ENCODE data around the gene ZCCHC2.

ZCCHC2 gene

DNA sequence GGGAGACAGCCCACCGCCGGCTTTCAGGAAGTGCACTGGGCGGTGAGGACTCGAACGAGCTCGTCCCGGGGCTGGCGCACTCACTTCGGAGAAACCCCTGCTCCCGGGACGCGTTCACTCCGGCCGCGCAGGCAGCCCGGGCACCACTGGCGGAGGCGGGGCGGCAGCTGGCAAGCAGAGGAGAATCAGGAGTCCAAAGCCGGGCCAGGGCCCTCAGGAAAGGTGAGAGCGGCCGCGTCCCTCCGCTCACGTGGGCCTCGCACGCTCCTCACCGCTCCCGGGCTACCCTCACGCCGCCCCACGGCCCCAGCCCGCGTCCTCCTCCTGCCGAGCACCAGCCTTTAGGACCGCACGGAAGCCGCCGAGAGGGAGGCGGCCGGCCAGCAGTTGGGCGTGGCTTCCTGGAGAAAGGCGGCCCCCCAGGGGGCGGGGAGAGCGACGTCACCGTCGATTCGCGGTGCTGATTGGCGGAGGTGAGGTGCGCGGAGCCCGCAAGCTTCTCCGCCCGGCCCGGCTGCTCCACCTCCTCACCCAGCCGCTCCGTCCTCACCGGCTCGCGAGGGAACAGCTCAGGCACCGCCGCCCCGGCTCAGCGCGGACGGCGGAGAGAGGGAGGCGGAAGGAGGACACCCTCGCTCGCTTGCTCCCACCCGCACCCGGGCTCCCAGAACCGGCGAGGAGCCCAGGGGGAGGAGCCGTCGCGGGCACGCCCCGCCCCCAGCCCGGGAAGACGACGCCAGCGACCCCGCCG, at the start of gene ZCCHC2:
Gene ZCCHC2, plus strand, starts transcription at position 522 of the 751 bp plus-strand sequence. CDS start 400 bp downstream, outside the sequence.
- DNase-seq: peak; percentile 97

DNA sequence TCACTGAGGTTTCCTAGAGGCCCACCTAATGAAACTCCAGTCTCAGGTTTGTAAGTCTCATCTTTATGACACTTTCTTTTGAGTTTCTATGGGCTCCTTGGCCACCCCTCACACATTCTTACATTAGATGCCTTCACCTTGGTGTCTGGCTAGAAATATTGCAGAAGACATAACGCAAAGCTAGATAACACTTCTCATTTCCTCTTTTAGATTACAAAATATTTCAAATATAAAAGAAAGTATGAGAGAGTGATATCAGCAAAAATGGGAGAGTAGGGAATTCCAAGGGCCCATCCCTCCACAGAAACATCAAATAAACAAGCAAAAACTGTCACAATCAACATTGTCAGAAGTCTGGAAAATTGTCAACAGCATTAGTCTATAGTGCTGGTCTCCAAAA, 43.3 kb upstream of the ZCCHC2 start:
- no peak for DNase-seq

DNA sequence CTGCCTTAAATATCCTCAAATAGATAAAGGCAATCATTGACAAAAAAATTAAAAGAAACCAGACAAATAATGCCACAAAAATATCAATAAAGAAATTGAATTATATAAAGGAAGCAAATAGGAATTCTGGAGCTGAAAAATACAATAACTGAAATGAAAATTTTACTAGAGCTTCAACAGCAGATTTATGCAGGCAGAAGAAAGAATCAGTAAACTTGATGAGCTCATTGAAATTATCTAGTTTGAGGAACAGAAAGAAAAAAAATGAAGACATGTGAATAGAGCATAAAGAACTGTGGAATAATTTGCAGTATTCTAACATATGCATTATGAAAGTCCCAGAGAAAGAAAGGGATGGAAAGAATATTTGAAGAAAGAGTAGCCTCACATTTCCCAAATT, 41.9 kb upstream of the ZCCHC2 start:
- no peak for DNase-seq

DNA sequence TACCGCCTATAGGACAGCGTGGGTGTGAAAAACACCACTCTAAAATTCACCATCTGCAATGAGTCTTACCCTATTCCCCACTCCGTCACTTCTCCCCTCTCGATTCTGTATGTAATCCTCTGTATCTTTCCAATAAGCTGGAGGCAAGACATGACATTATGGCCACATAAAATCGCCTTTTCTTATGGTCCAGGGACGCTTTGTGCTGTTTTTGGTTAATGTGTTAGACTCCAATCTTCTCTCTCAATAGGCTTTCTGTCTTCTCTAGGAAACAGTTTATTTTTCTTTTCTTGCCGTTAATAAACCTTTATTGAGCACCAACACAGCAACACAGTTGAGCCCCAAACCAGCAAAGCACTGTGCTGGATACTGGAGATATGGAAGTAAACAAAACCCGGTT, 37.9 kb upstream of the ZCCHC2 start:
- DNase-seq: no peak

DNA sequence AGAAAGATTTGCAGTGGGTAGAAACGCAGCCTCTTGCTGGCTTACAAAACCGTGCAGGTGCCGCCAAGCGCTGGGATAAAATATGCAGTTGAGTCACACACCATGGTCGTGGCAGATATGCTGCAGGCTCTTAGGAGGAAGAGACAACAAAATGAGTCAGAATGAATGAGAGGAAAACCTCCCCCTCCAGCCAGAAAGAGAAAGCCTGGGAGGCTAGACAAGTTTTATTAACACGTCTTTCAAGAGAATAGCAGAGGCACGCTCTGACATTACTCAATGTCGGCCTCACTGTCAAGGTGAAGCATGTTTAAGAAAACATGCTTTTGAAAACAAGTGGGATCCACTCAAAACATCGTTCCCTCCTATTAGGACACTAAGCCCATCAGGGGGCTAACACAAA, 37.1 kb upstream of the ZCCHC2 start:
- DNase-seq: no peak

DNA sequence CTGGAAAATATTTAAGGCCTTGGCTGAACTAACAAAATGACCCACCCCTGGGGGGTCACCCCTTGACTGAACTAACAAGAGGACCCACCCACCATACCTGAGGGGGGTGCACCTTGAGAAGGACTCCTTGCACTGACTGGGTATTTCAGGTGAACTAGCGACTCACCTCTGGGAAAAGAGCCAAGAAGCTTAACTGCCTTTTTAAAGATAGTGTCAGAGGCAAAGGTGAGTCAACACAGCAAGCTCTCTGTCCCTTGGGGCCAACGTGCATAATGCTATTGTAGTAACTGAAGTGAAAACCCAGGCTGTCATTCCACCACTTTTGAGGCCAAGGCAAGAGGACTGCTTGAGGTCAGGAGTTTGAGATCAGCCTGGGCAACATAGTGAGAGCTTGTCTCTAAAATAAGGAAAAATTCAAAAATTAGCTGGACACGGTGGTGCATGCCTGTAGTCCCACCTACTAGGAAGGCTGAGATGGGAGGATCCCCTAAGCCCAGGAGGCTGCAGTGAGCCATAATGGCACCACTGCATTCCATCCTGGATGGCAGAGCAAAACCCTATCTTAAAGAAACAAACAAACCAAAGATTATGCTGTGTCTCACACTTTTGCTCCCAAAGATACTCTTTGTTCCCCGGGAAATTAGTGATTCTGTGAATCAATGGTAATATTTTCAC, 36.4 kb upstream of the ZCCHC2 start:
- DNase-seq: no peak

DNA sequence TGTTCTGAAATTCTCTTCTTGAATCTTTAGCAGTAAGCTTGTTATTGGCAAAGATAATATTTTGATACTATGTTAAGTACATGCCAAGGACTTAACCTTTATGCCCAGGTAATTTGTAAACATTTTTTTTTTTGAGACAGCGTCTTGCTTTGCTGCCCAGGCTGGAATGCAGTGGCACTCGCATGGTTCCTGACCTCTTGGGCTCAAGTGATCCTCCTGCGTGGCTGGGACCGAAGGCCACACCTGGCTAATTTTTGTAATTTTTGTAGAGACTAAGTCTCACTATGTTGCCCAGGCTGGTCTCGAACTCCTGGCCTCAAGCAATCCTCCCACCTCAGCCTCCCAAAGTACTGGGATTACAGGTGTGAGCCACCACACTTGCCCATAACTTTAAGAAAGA, 35.7 kb upstream of the ZCCHC2 start:
- no peak for DNase-seq

DNA sequence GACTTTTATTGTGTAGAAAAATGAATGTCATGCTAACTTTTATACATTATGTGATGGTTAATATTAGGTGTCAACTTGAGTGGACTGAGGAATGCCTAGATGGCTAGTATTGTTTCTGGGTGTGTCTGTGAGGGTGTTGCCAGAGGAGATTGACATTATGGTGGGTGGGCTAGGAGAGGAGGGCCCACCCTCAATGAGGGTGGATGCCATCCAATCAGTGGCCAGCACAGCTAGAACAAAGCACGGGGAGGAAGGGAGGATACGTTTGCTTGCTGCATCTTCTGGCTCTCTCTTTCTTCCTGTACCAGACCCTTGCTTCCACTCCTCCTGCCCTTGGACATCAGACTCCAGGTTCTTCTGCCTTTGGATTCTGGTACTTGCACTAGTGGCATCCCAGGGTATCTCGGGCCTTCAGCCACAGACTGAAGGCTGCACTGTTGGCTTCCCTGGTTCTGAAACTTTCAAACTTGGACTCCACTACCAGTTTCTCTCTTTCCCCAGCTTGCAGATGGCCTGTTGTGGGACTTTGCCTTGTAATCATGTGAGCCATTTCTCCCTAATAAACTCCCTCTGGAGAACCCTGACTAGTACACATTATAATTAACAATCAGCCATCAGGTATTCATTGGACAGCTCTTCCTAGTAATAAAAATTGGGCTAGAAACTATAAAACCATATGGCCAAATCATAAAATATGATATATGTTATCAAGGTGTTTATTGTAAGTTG, 31.7 kb upstream of the ZCCHC2 start:
- DNase-seq: no peak

DNA sequence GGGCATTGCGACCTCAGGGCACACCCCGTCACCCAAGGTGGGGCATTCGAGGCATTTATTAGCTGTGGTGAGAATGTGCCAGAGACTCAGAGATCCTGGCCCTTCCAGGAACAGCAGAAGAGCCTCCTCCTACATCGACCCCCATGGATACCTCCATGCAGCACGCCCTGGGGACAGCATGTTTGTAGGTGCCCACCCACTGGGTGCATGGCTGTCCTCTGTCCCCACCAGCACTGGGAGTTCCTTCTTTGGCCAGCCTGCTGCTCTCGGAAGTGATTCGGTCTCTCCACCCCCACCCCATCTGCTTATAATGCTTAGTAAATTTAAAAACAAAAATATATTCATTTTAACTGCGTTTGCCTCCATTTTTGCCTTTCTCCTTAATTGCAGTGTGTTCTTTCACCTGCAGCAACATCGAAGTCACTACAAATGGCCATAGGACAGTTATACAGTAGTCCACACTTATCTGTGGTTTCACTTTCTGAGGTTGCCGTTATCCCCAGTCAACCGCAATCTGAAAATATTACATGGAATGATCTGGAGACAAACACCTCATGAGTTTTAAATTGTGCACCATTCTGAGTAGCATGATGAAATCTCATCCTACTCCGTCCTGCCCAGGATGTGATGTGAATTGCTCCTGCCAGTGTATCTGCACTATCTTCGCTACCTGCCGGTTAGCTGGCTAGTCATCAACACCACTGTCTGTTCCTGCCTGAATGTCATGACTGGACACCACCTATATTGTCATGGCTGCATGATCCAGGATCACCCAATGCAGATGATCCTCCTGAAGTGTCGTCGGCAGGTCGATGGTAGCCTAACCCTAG, 29.6 kb upstream of the ZCCHC2 start:
- no peak for DNase-seq

DNA sequence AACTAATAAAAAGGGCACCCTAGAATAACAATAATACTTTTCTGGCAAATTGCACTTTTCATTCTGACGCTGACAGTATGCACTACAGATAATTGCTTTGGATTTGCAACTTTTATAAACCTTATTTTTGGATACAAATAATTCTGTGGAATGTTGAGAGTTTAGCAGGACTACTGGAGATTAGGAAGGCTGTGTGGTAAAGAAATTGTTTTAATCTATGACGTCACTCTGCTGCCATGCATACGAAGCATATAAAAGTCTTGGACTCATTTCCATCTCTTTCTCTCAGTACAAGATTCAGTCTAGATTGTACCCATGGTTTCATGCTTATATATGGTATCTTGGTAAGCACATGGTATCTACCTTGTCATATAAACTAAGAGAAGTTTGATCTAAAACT, 28.1 kb upstream of the ZCCHC2 start:
- DNase-seq: no peak

DNA sequence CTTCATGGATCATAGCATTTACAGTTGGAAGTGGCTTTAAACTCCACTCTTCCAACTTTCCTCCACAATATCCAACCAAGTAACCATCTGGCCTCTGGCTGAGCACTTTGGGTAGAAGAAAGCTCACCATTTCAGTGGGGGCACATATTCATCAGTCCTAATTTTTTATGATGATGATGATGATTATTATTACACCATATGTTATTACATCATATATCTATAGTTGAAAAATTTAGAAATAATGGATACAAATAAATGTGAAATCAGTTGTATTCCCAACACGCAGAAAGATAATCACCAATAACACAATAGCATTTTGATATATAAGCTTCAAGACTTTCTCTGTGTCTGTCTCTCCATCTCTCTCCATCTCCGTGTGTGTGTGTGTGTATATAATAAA, 26.6 kb upstream of the ZCCHC2 start:
- no peak for DNase-seq

DNA sequence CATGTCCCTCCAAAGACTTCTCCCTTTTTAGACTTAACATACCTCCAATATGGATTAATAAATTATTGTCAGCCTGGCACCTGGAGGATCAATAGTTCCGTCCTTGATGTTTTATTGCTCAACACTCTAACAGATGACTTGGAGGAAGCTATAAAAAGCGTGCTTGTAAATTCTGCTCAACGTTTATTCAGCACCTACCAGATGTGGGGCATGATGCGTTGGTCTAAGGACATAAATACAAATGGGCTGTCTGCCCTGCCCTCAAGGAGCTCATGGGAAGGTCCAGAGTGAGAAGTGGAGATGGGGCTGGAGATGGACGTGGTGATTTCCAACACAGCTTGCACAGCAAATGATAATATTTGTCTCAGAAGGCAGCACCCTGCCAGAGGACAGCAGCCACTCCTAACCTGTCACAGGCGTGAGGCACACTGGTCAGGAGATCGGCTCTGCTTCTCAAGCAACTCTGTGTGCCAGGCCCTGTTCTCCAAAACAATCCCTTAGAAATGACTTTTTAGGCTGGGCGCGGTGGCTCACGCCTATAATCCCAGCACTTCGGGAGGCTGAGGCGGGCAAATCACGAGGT, 25.5 kb upstream of the ZCCHC2 start:
- DNase-seq: no peak

DNA sequence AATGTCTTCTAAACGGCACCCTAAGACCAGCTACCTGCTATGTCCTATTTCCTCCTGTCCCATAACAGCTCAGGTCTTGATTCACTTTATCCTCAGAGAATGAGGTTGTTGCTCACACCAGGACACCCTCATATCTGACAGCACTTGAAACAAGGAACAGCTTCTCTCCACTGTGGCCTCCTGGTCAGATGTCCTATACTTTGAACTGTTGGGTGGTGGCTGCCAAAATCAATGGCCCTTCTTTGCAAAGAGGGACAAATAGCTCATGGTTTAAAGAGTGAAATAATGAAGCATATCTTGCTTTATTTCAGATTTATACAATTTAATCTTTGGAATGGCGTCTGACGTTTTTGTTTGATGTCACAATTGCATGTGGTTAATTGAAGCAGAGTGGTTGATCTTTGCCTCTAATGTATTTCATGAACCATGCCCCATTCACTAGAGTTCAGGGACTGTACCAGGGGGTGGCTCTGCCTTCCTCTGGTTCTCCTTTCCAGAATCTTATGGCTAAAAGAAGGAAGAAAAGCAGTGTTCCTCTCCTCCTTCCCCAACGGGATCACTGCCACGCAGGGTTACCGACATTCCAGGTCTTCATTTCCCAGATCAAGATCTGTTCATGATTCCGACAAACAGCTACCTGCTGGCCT, 24.1 kb upstream of the ZCCHC2 start:
- DNase-seq: no peak

DNA sequence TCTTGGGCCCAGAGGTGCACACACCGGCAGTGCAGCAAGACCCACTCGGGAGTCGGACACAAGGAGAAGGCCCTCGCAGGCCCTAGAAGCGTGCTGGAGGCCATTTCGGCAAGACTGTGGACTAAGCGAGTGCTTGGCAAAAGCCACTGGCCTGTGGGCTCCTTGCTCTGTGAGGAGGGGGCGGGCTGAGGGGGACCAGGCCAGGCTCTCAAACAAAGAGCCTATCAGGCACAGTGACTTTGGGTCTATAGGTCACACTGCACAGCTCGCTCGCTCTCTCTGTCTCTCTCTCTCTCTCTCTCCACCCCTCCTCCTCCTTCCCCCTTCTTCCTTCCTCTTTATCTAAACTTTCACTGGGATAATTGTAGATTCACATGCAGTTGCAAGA, 23.6 kb upstream of the ZCCHC2 start:
- no peak for DNase-seq

DNA sequence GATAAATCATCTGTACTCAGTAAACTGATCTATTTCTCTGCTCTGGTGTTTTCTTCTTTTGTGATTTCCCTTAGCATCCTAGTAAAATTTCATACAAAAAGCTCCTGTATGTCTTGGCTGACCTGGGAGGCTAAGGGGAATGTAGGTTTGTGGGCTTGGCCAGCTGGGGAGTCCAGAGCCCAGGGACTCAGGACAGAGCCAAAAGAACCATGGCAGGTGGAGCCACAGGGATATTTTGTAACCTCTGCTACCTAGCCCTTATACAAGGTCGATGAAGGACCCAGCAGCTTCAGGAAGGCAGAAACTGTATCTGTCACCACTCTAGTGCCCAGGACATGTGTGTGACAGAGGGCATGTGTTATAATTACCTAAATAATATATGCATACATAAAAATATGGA, 22.7 kb upstream of the ZCCHC2 start:
- DNase-seq: no peak

DNA sequence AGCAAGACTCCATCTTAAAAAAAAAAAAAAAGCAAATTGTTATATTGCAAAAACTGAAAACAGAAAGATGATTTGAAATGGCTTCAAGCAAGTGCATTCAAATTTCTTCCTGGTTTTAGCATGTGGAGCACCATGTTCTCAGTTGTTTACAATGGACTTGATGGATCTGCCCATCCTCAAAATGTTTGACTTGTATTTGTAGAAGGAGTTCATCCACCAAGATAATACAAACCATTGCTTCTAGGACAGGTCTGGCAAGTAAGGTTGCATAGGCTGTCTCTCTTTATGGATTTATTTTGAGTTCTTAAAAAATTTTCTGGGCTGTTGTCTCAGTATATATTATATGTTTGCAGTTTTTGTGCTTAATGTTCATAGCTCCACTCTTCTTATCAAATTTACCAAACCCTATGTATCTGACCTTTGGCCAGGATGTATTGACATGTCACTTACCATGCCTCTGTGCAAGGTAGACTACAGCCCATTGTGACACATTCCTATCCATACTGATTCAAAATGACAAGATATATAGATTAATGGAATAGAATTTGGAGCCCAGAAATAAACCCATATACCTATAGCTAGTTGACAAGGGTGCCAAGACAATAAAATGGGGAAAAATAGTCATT, 21.7 kb upstream of the ZCCHC2 start:
- DNase-seq: no peak

DNA sequence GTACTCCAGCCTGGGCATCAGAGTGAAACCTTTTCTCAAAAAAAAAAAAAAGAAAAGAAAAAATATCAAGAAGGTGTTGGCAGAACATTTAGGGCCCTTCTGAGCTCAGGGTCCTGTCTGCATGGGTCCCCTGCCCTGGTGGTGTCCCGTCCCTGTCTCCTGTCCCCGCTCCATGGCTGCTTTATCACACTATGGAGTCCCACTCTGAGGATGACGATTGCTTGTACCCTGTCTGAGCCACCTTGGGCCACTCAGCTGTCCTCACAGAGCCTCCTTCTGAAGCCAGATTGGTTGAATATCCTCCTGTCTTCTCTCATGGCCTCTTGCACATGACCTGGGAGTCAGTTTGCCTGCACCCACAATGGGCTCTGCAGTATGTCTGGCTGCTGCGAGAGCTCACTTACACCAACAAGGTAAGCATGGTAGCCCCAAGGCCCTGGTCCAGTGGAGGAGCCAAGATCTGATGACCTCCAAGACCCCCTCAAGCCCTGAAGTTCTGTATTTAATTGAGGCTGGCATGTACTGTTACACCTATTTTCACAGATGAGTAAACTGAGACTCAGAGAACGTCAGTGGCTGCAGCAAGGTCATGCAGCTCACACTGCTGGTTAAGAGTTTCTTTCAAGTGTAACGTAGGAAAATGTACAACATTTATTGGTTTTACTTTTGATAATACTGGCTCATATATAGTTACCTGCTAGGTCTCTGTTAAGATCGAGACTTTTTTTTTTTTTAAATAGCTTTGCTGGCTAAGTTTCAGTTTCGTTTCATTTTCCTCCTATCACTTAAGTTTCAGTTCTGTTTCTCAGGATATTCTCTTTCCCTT, 16.9 kb upstream of the ZCCHC2 start:
- peak; percentile 23 for DNase-seq

DNA sequence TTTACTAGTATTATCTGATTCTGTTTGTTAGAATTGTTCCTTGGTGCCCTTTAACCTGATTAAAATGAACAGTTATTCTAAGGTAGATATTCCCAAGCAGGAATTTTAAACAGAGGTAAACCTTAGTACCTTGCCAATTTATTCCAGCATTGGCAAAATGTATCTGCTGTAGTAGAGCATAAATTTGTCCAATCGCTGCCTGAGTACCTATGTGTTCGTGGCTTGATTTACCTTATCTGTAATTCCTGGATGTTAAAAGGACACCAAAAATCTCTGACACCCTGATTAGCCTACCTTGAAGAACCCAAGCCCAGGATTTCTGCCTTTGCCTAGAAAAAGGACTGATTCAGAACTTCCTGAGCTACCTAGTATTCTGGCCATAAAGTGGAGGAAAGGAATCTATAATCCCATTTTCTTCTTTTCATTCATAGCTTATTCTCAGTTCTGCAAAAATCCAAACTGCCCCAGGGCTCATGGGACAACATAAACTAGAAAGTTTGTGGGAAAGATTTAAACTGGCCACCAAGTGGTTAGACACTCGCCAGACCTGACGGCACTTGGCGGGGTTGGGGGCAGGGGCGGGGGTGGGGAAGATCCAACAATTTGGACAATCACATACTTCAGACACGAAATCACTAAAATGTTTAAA, 16.2 kb upstream of the ZCCHC2 start:
- DNase-seq: no peak

DNA sequence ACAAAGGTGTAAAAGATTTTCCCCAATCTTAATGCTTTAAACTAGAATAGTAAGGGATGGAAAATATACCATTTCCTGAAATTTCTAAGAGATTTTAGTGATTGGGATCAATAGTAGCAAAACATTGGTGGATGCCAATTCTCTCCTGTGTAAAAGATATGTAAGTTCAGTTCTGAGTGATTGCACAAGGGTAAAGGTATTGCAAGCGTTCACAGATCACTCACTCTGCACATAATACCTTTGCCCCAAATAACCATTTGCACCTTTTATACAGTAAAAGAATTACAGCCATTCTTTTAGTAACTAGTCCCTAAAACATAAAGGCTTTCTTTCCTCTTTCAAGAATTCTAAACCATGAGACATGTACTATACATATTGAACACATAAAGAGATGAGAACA, 13.0 kb upstream of the ZCCHC2 start:
- DNase-seq: no peak

DNA sequence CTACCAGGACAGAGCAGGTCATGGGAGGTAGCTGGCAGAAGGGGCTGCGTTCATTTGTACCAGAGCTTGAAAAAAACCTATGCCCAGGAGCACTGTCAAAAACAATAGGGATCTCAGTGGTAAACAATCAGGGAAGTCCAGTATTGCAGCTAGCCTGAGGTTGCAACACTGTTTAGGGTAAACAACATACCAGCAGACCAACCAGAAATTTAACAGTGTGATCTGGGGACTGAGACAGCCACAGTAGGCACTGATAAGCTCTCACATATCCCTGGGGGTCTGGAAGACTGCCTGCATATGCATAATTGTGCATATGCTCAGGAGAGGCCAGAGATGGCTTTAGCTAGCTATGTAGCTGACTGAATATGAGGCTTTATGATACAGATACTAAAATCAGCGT, 12.0 kb upstream of the ZCCHC2 start:
- no peak for DNase-seq

All from CD4-positive, alpha-beta T cell treated with Interleukin-6 for 4 hours (primary cell).